Measurements from ENCODE around the gene SLX9. TPM values are rescaled to one million over a fixed set of nuclear protein-coding genes. Genes with fewer than 3 reads are reported as not detected.

Gene SLX9
- total RNA-seq, 1 experiment from 2014 or later = 74.3 TPM

DNA sequence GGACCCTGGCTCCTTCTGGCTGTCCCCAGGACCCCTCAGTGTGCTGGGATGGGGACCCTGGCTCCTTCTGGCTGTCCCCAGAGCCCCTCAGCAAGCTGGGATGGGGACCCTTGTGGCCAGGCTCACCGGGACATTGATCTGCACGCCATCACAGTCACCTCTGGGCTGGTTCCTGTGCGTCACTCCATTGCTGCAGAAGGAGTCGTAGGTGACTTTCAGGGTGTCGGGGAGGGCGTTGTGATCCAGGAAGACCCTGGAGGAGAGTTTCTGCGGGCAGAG, 46.6 kb upstream of the SLX9 start:
- no peak overlapping the region for H3K9ac ChIP-seq (ENCODE audit: extremely low read depth, insufficient read length, low read length)
- no peak overlapping the region for H3K4ac ChIP-seq (ENCODE audit: low read depth, low read length)
- H3K23ac ChIP-seq (ENCODE audit: insufficient read length, low read depth, low read length) = no peak overlapping the region
- no peak overlapping the region for H3K56ac ChIP-seq (ENCODE audit: insufficient read length, low read depth, low read length)
- Mint-ChIP-seq H3K4me1 (peaks cover 5 to 12% of the 10 kb centered on the region in 2 experiments), H3K36me3 (ENCODE audit: insufficient read depth in 1 of 3, low read depth in 3 of 3) (no peaks in the 10 kb centered on the region), H3K9me3 (no peaks in the 10 kb centered on the region; a peak in 1 of 5 replicates), H3K4me3 (no peak overlapping the region), H3K27ac (no peak overlapping the region; a peak in 1 of 7 replicates), H3K27me3 (ENCODE audit: low read depth) (peaks cover 10% of the 10 kb centered on the region)
- no peak overlapping the region for H4K8ac ChIP-seq (replicated peaks; ENCODE audit: insufficient read length, low read depth, low read length)
- no peak overlapping the region for H3K27ac ChIP-seq (ENCODE audit: insufficient read length, low read depth, low read length)
- H2BK120ac ChIP-seq (ENCODE audit: low read depth, low read length, poor library complexity, severe bottlenecking) = no peak overlapping the region
- no peak overlapping the region for H2BK15ac ChIP-seq (ENCODE audit: low read depth, low read length)
- H2BK20ac ChIP-seq (ENCODE audit: low read depth, low read length, poor library complexity, severe bottlenecking) = no peak overlapping the region
- H3K18ac ChIP-seq (ENCODE audit: insufficient read length, low read depth, low read length) = no peak overlapping the region
- no peak overlapping the region for H2AFZ ChIP-seq (ENCODE audit: low read length)
- no peak overlapping the region for H4K5ac ChIP-seq (ENCODE audit: insufficient read length, low read depth, low read length)
- H2AK5ac ChIP-seq (ENCODE audit: insufficient read length, low read length) = no peak overlapping the region
- no peak overlapping the region for H3K14ac ChIP-seq (ENCODE audit: insufficient read depth, low read length)
- H3K4me1 ChIP-seq (ENCODE audit: insufficient read depth, low read length) = no peaks in the 10 kb centered on the region; the same call in 1 of the 2 replicates
- no peak overlapping the region for H2BK5ac ChIP-seq (ENCODE audit: insufficient read length, low read length)
- H3K9me3 ChIP-seq (ENCODE audit: control insufficient read depth, low read depth, low read length) = no peaks in the 10 kb centered on the region
- H2BK12ac ChIP-seq (ENCODE audit: insufficient read length, low read depth, low read length) = no peak overlapping the region
- no peaks in the 10 kb centered on the region for H4K20me1 ChIP-seq (ENCODE audit: control insufficient read depth, insufficient read depth, insufficient read length)
- no peaks in the 10 kb centered on the region for H3K23me2 ChIP-seq (ENCODE audit: insufficient read length, low read depth, low read length, poor library complexity, severe bottlenecking)
- no peak overlapping the region for H3K4me2 ChIP-seq (ENCODE audit: insufficient read depth, insufficient read length, low read length)
- no peaks in the 10 kb centered on the region for H3K27me3 ChIP-seq (ENCODE audit: insufficient read depth, low read length)
- DNase-seq = no peak
- H3T11ph ChIP-seq (ENCODE audit: low read length) = no peak overlapping the region
- H4K91ac ChIP-seq (ENCODE audit: insufficient read length, low read depth, low read length) = no peak overlapping the region
- H3K79me1 ChIP-seq (ENCODE audit: insufficient read depth, low read depth, low read length, poor library complexity, severe bottlenecking) = no peaks in the 10 kb centered on the region
- no peak for TF ChIP-seq CTCF (conservative IDR thresholded peaks at IDR 0.05)
- no CpG with 5 or more reads among the region's 7 CpGs for WGBS (ENCODE audit: extremely low coverage, insufficient read length, low lambda C conversion rate)
- no peaks in the 10 kb centered on the region for H3K79me2 ChIP-seq (ENCODE audit: insufficient read depth, low read length)
